ENCODE data around the gene ZSCAN9. TPM values are rescaled to one million over a fixed set of nuclear protein-coding genes. Genes with fewer than 3 reads are reported as not detected.

ZSCAN9 gene
- 5.2 and 6.3 TPM in 2 replicates for total RNA-seq

- Mint-ChIP-seq H3K36me3 (ENCODE audit: low read depth) (peaks cover 21% of the 10 kb centered on the region), H3K27me3 (peaks cover 37% of the 10 kb centered on the region), H3K9me3 (peaks cover 3% of the 10 kb centered on the region), H3K4me1 (peaks cover 26% of the 10 kb centered on the region), H3K4me3 (peak within 1 kb of the TSS; percentile 89), H3K27ac (peak within 1 kb of the TSS; percentile 74)
- intact Hi-C loops (cut with micrococcal nuclease), result no loop called here
- peak; percentile 79 for DNase-seq
Observed at GRCh38 chr6:28225056-28225834, at the start of gene ZSCAN9. Gene ZSCAN9, plus strand, starts transcription at chr6:28225275. Its CDS starts 1,810 bp downstream, at chr6:28227085.

- no peak for DNase-seq
- Mint-ChIP-seq H3K27ac (no peak overlapping the region), H3K4me3 (no peak overlapping the region), H3K4me1 (no peaks in the 10 kb centered on the region), H3K9me3 (peaks cover 7% of the 10 kb centered on the region), H3K27me3 (peaks cover 9% of the 10 kb centered on the region), H3K36me3 (ENCODE audit: low read depth) (no peaks in the 10 kb centered on the region)
- intact Hi-C loops (cut with micrococcal nuclease), result no loop called here
Observed at GRCh38 chr6:28176373-28176772, 48.7 kb upstream of the ZSCAN9 start.

- H3K9me3 Mint-ChIP-seq, result peaks cover 19% of the 10 kb centered on the region
- H3K4me1 Mint-ChIP-seq, result no peaks in the 10 kb centered on the region
- intact Hi-C loops (cut with micrococcal nuclease), result no loop called here
- no peak for DNase-seq
- peaks cover 2% of the 10 kb centered on the region for H3K27me3 Mint-ChIP-seq
- H3K27ac Mint-ChIP-seq, result no peak overlapping the region
- no peak overlapping the region for H3K4me3 Mint-ChIP-seq
- H3K36me3 Mint-ChIP-seq (ENCODE audit: low read depth), result no peaks in the 10 kb centered on the region
Observed at GRCh38 chr6:28182255-28182654, 42.8 kb upstream of the ZSCAN9 start.

- DNase-seq, result no peak
- H3K27ac Mint-ChIP-seq, result no peak overlapping the region
- no peak overlapping the region for H3K4me3 Mint-ChIP-seq
- no peaks in the 10 kb centered on the region for H3K36me3 Mint-ChIP-seq (ENCODE audit: low read depth)
- no peaks in the 10 kb centered on the region for H3K4me1 Mint-ChIP-seq
- intact Hi-C loops (cut with micrococcal nuclease), result no loop called here
- peaks cover 15% of the 10 kb centered on the region for H3K9me3 Mint-ChIP-seq
- no peaks in the 10 kb centered on the region for H3K27me3 Mint-ChIP-seq
Observed at GRCh38 chr6:28188111-28188979, 36.7 kb upstream of the ZSCAN9 start.

GRCh38 chr6:28200020-28200419, 25.1 kb upstream of the ZSCAN9 start:
- no peak overlapping the region for H3K4me3 Mint-ChIP-seq
- no peak overlapping the region for H3K27ac Mint-ChIP-seq
- DNase-seq, result peak; percentile 11
- H3K27me3 Mint-ChIP-seq, result peaks cover 8% of the 10 kb centered on the region
- intact Hi-C loops (cut with micrococcal nuclease), result no loop called here
- H3K9me3 Mint-ChIP-seq, result peaks cover 34% of the 10 kb centered on the region
- no peaks in the 10 kb centered on the region for H3K4me1 Mint-ChIP-seq
- no peaks in the 10 kb centered on the region for H3K36me3 Mint-ChIP-seq (ENCODE audit: low read depth)

- intact Hi-C loops (cut with micrococcal nuclease), result no loop called here
- Mint-ChIP-seq H3K27ac (no peak overlapping the region), H3K4me1 (peaks cover 12% of the 10 kb centered on the region), H3K4me3 (no peak overlapping the region), H3K27me3 (peaks cover 37% of the 10 kb centered on the region), H3K36me3 (ENCODE audit: low read depth) (no peaks in the 10 kb centered on the region), H3K9me3 (peaks cover 28% of the 10 kb centered on the region)
- DNase-seq, result peak; percentile 18
Observed at GRCh38 chr6:28203201-28203600, 21.9 kb upstream of the ZSCAN9 start.

- peaks cover 22% of the 10 kb centered on the region for H3K9me3 Mint-ChIP-seq
- no peak for DNase-seq
- H3K4me1 Mint-ChIP-seq, result peaks cover 15% of the 10 kb centered on the region
- no peak overlapping the region for H3K27ac Mint-ChIP-seq
- intact Hi-C loops (cut with micrococcal nuclease), result no loop called here
- H3K27me3 Mint-ChIP-seq, result peaks cover 56% of the 10 kb centered on the region
- no peaks in the 10 kb centered on the region for H3K36me3 Mint-ChIP-seq (ENCODE audit: low read depth)
- no peak overlapping the region for H3K4me3 Mint-ChIP-seq
Observed at GRCh38 chr6:28205879-28206278, 19.2 kb upstream of the ZSCAN9 start.

GRCh38 chr6:28206527-28206926, 18.5 kb upstream of the ZSCAN9 start:
- no peaks in the 10 kb centered on the region for H3K36me3 Mint-ChIP-seq (ENCODE audit: low read depth)
- intact Hi-C loops (cut with micrococcal nuclease), result no loop called here
- no peak overlapping the region for H3K27ac Mint-ChIP-seq
- H3K9me3 Mint-ChIP-seq, result peaks cover 22% of the 10 kb centered on the region
- H3K4me3 Mint-ChIP-seq, result no peak overlapping the region
- peak; percentile 2 for DNase-seq
- H3K4me1 Mint-ChIP-seq, result peaks cover 15% of the 10 kb centered on the region
- H3K27me3 Mint-ChIP-seq, result peaks cover 60% of the 10 kb centered on the region

- DNase-seq, result peak; percentile 52
- H3K4me3 Mint-ChIP-seq, result peak overlapping the region; percentile 73
- peaks cover 20% of the 10 kb centered on the region for H3K4me1 Mint-ChIP-seq
- peaks cover 64% of the 10 kb centered on the region for H3K27me3 Mint-ChIP-seq
- intact Hi-C loops (cut with micrococcal nuclease), result no loop called here
- no peak overlapping the region for H3K27ac Mint-ChIP-seq
- H3K9me3 Mint-ChIP-seq, result peaks cover 22% of the 10 kb centered on the region
- no peaks in the 10 kb centered on the region for H3K36me3 Mint-ChIP-seq (ENCODE audit: low read depth)
Observed at GRCh38 chr6:28206928-28207509, 18.1 kb upstream of the ZSCAN9 start.

GRCh38 chr6:28207510-28208110, 17.5 kb upstream of the ZSCAN9 start:
- intact Hi-C loops (cut with micrococcal nuclease), result no loop called here
- H3K36me3 Mint-ChIP-seq (ENCODE audit: low read depth), result no peaks in the 10 kb centered on the region
- peaks cover 25% of the 10 kb centered on the region for H3K4me1 Mint-ChIP-seq
- peak; percentile 76 for DNase-seq
- peaks cover 70% of the 10 kb centered on the region for H3K27me3 Mint-ChIP-seq
- H3K9me3 Mint-ChIP-seq, result peaks cover 18% of the 10 kb centered on the region
- H3K4me3 Mint-ChIP-seq, result peak overlapping the region; percentile 73
- no peak overlapping the region for H3K27ac Mint-ChIP-seq

- DNase-seq, result no peak
- Mint-ChIP-seq H3K27me3 (peaks cover 76% of the 10 kb centered on the region), H3K27ac (no peak overlapping the region), H3K9me3 (peaks cover 17% of the 10 kb centered on the region), H3K4me3 (peak overlapping the region; percentile 73), H3K4me1 (peaks cover 29% of the 10 kb centered on the region), H3K36me3 (ENCODE audit: low read depth) (no peaks in the 10 kb centered on the region)
- intact Hi-C loops (cut with micrococcal nuclease), result no loop called here
Observed at GRCh38 chr6:28208111-28208659, 16.9 kb upstream of the ZSCAN9 start.

- H3K9me3 Mint-ChIP-seq, result peaks cover 14% of the 10 kb centered on the region
- peak; percentile 50 for DNase-seq
- H3K36me3 Mint-ChIP-seq (ENCODE audit: low read depth), result no peaks in the 10 kb centered on the region
- H3K4me3 Mint-ChIP-seq, result no peak overlapping the region
- H3K27me3 Mint-ChIP-seq, result peaks cover 84% of the 10 kb centered on the region
- intact Hi-C loops (cut with micrococcal nuclease), result loop anchor here (5.0 to 10.0 kb wide), 2 partner anchors 68 to 305 kb away; partner anchors contain the start of gene ZKSCAN8
- H3K27ac Mint-ChIP-seq, result no peak overlapping the region
- peaks cover 29% of the 10 kb centered on the region for H3K4me1 Mint-ChIP-seq
Observed at GRCh38 chr6:28209753-28210535, 15.1 kb upstream of the ZSCAN9 start.
